Mesenchymal stem cell (in vitro differentiated cells and primary cell): ENCODE results near the gene NPY1R.

ENCODE experiments used
- DNase-seq: peaks from one replicate; pipeline ENCODE4 v3.0.0-alpha.2; 2013
- H2AFZ ChIP-seq: one replicate; pipeline ENCODE4 v1.6.1; 2013; ENCODE audit warnings: low read depth, mild to moderate bottlenecking, control low read depth, inconsistent platforms, low read length, moderate library complexity
- H2AK5ac ChIP-seq: 2 replicates; pipeline ENCODE4 v1.6.1; 2013; ENCODE audit warnings: low read length, moderate library complexity, mild to moderate bottlenecking, inconsistent platforms; ENCODE audit not compliant: severe bottlenecking
- H2BK120ac ChIP-seq: one replicate; pipeline ENCODE4 v1.6.1; 2013; ENCODE audit warnings: low read depth, mild to moderate bottlenecking, inconsistent platforms, low read length, moderate library complexity
- H2BK12ac ChIP-seq, 2 experiments: one replicate each; pipeline ENCODE4 v1.6.1; 2013; ENCODE audit warnings: inconsistent platforms in 2 of 2, low read length in 2 of 2, mild to moderate bottlenecking in 2 of 2, moderate library complexity in 2 of 2, control low read depth in 1 of 2
- H2BK15ac ChIP-seq: one replicate; pipeline ENCODE4 v1.6.1; 2013; ENCODE audit warnings: mild to moderate bottlenecking, low read depth, inconsistent platforms; ENCODE audit not compliant: poor library complexity, severe bottlenecking
- H2BK5ac ChIP-seq: 2 replicates; pipeline ENCODE4 v1.6.1; 2013; ENCODE audit warnings: low read depth, mild to moderate bottlenecking, low read length, control low read depth, inconsistent platforms; ENCODE audit not compliant: poor library complexity, severe bottlenecking
- H3K14ac ChIP-seq, 2 experiments: one replicate each; pipeline ENCODE4 v1.6.1; 2013; ENCODE audit warnings: inconsistent platforms in 2 of 2, low read length in 2 of 2, control low read depth in 1 of 2, mild to moderate bottlenecking in 1 of 2, moderate library complexity in 1 of 2
- H3K18ac ChIP-seq, 2 experiments: one replicate each; pipeline ENCODE4 v1.6.1; 2013; ENCODE audit warnings: inconsistent platforms in 2 of 2, low read length in 2 of 2, control low read depth in 1 of 2, low read depth in 1 of 2, mild to moderate bottlenecking in 1 of 2
- H3K23ac ChIP-seq, 2 experiments: one replicate each; pipeline ENCODE4 v1.6.1; 2013; ENCODE audit warnings: inconsistent platforms in 2 of 2, low read length in 2 of 2, mild to moderate bottlenecking in 2 of 2, moderate library complexity in 2 of 2, control low read depth in 1 of 2
- H3K27ac ChIP-seq: 2 replicates; pipeline ENCODE4 v1.5.1; 2013; ENCODE audit warnings: mild to moderate bottlenecking, moderate library complexity, low read length, control low read depth, inconsistent platforms; ENCODE audit not compliant: poor library complexity, severe bottlenecking
- H3K27me3 ChIP-seq, 2 experiments: 2 replicates each; pipeline versions ENCODE4 v1.6.1 to v1.7.0; 2013; ENCODE audit warnings: low read length in 2 of 2, mild to moderate bottlenecking in 2 of 2, moderate library complexity in 2 of 2, control low read depth in 1 of 2, inconsistent platforms in 1 of 2; ENCODE audit not compliant: control insufficient read depth in 1 of 2, insufficient read depth in 1 of 2
- H3K36me3 ChIP-seq, 2 experiments: 2 replicates each; pipeline versions ENCODE4 v1.6.1 to v1.7.0; 2013; ENCODE audit warnings: low read length in 2 of 2, control low read depth in 1 of 2, inconsistent platforms in 1 of 2, low read depth in 1 of 2, mild to moderate bottlenecking in 1 of 2; ENCODE audit not compliant: insufficient read depth in 2 of 2, control insufficient read depth in 1 of 2
- H3K4ac ChIP-seq, 2 experiments: one replicate each; pipeline ENCODE4 v1.6.1; 2013; ENCODE audit warnings: inconsistent platforms in 2 of 2, low read length in 2 of 2, mild to moderate bottlenecking in 2 of 2, moderate library complexity in 2 of 2, control low read depth in 1 of 2, low read depth in 1 of 2
- H3K4me1 ChIP-seq: 2 replicates; pipeline ENCODE4 v1.6.1; 2013; ENCODE audit warnings: low read depth, low read length, control low read depth; ENCODE audit not compliant: control insufficient read depth, insufficient read depth
- H3K4me2 ChIP-seq: 2 replicates; pipeline ENCODE4 v1.6.1; 2013; ENCODE audit warnings: low read length, mild to moderate bottlenecking, inconsistent platforms; ENCODE audit not compliant: poor library complexity, severe bottlenecking
- H3K4me3 ChIP-seq, 2 experiments: 2 replicates each; pipeline versions ENCODE4 v1.5.1 to v1.7.0; 2013; ENCODE audit warnings: low read length in 2 of 2, mild to moderate bottlenecking in 2 of 2, control low read depth in 1 of 2, low read depth in 1 of 2; ENCODE audit not compliant: insufficient read depth in 1 of 2
- H3K79me1 ChIP-seq: replicated peaks from 2 replicates; pipeline ENCODE4 v1.6.1; 2013; ENCODE audit warnings: mild to moderate bottlenecking, control low read depth, low read length, inconsistent platforms; ENCODE audit not compliant: poor library complexity, severe bottlenecking
- H3K9ac ChIP-seq: 2 replicates; pipeline ENCODE4 v1.7.0; 2013; ENCODE audit warnings: mild to moderate bottlenecking, low read length, moderate library complexity
- H3K9me3 ChIP-seq: 2 replicates; pipeline ENCODE4 v1.7.0; 2013; ENCODE audit warnings: mild to moderate bottlenecking, low read length; ENCODE audit not compliant: control insufficient read depth
- H4K8ac ChIP-seq: one replicate; pipeline ENCODE4 v1.6.1; 2013; ENCODE audit warnings: inconsistent platforms, mild to moderate bottlenecking, low read length, moderate library complexity
- H4K91ac ChIP-seq: one replicate; pipeline ENCODE4 v1.6.1; 2013; ENCODE audit warnings: mild to moderate bottlenecking, low read length, inconsistent platforms
- WGBS: methylation state at CpG from one replicate; pipeline ENCODE4 v1.1.7; 2013; ENCODE audit warnings: mixed read lengths; 5-methylcytosine and 5-hydroxymethylcytosine counted together

Gene NPY1R

GRCh38 chr4:163303069-163303468, 29.3 kb downstream of the NPY1R start:
- H3K9me3 ChIP-seq, result no peaks in the 10 kb centered on the region
- no peak overlapping the region for H3K4me2 ChIP-seq
- H3K4me3 ChIP-seq, result no peak overlapping the region
- H2BK15ac ChIP-seq, result no peak overlapping the region
- no peak overlapping the region for H3K23ac ChIP-seq
- no peak overlapping the region for H3K18ac ChIP-seq
- H3K79me1 ChIP-seq, result no peaks in the 10 kb centered on the region
- 93% methylated on average over 1 of the region's 2 CpGs for WGBS
- H2BK12ac ChIP-seq, result no peak overlapping the region
- H3K36me3 ChIP-seq, result no peaks in the 10 kb centered on the region
- H3K27ac ChIP-seq, result no peak overlapping the region
- H3K4ac ChIP-seq, result no peak overlapping the region
- no peaks in the 10 kb centered on the region for H3K4me1 ChIP-seq
- H3K14ac ChIP-seq, result no peak overlapping the region
- H2AFZ ChIP-seq, result no peak overlapping the region
- H3K27me3 ChIP-seq, result no peaks in the 10 kb centered on the region
- no peak overlapping the region for H4K91ac ChIP-seq
- no peak overlapping the region for H2BK5ac ChIP-seq
- no peak overlapping the region for H2AK5ac ChIP-seq
- no peak overlapping the region for H4K8ac ChIP-seq
- no peak for DNase-seq
- no peak overlapping the region for H2BK120ac ChIP-seq
- H3K9ac ChIP-seq, result no peak overlapping the region

DNA sequence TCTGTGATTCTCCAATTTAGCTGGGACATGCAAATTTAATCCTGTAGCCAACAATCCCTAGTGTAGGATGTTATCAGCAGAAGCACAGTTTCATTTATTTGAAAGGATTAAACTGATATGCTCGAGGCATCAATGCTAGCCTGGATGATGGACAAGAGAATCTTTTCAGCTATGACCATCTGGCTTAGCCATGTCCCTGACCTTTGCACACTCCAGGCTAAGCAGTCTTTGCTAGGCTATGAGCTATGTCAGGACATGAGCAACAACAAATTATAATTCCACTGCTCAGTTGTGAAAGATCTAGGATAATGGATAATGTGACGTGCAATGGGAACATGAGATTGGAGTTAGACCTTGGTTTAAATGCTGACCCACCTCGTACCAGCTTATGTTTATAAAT, 32.0 kb downstream of the NPY1R start:
- no peak overlapping the region for H3K9ac ChIP-seq

DNA sequence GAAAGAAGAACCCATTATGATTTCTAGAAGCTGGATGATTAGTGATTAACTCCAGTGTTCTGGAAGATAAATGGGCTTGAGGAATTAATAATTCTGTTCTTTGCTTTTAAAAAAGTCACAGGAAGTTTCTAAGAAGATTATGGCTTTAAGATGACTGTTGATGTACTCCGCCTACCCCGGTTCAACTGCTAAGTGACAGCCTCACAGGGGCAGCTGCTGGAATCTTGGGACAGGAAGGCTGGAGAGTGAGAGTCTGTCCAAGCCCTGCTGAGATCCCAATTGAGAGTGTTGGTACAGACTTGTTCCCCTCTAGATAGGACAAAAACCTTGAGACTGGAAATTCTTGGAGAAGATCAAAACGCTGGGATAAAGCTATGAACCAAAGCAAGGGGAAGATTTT, 37.3 kb downstream of the NPY1R start:
- WGBS, result 95% methylated on average over 3 of the region's 3 CpGs

More for the DNA sequence above, 32.0 kb downstream of the NPY1R start:
- Histone ChIP-seq H2AFZ (no peak overlapping the region), H3K14ac (no peak overlapping the region), H4K91ac (no peak overlapping the region), H3K27me3 (no peaks in the 10 kb centered on the region), H2AK5ac (no peak overlapping the region), H3K27ac (no peak overlapping the region), H3K4me2 (no peak overlapping the region), H3K9me3 (no peaks in the 10 kb centered on the region), H3K23ac (no peak overlapping the region), H2BK15ac (no peak overlapping the region), H3K79me1 (no peaks in the 10 kb centered on the region), H4K8ac (no peak overlapping the region), H3K4me3 (no peak overlapping the region), H3K18ac (no peak overlapping the region), H2BK120ac (no peak overlapping the region), H2BK5ac (no peak overlapping the region), H3K4me1 (no peaks in the 10 kb centered on the region), H3K4ac (no peak overlapping the region), H3K36me3 (no peaks in the 10 kb centered on the region), H2BK12ac (no peak overlapping the region)
- DNase-seq, result no peak
- WGBS, result 88% methylated on average over 3 of the region's 3 CpGs

DNA sequence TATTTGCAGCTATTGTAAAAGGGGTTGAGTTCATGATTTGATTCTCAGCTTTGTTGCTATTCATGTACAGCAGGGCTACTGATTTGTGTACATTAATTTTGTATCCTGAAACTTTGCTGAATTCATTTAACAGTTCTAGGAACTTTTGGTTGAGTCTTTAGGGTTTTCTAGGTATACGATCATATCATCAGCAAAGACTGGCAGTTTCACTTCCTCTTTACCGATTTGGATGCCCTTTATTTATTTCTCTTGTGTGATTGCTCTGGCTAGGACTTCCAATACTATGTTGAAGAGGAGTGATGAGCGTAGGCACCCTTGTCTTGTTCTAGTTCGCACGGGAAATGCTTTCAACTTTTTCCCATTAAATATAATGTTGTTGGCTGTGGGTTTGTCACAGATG, 48.1 kb downstream of the NPY1R start:
- H3K27me3 ChIP-seq, result no peaks in the 10 kb centered on the region
- H3K4me3 ChIP-seq, result no peak overlapping the region
- no peak overlapping the region for H2BK12ac ChIP-seq
- H3K4me2 ChIP-seq, result no peak overlapping the region
- no peak overlapping the region for H2BK5ac ChIP-seq
- H3K79me1 ChIP-seq, result no peaks in the 10 kb centered on the region
- H3K36me3 ChIP-seq, result no peaks in the 10 kb centered on the region
- H3K9me3 ChIP-seq, result peaks cover 3% of the 10 kb centered on the region
- H3K9ac ChIP-seq, result no peak overlapping the region
- WGBS, result 96% methylated on average over 5 of the region's 5 CpGs
- H3K4me1 ChIP-seq, result no peaks in the 10 kb centered on the region
- no peak for DNase-seq
- H3K18ac ChIP-seq, result no peak overlapping the region
- H2AFZ ChIP-seq, result no peak overlapping the region
- H3K23ac ChIP-seq, result no peak overlapping the region
- no peak overlapping the region for H2BK120ac ChIP-seq
- H3K14ac ChIP-seq, result no peak overlapping the region
- no peak overlapping the region for H4K91ac ChIP-seq
- no peak overlapping the region for H4K8ac ChIP-seq
- no peak overlapping the region for H2AK5ac ChIP-seq
- no peak overlapping the region for H3K27ac ChIP-seq
- H2BK15ac ChIP-seq, result no peak overlapping the region
- H3K4ac ChIP-seq, result no peak overlapping the region

More for the DNA sequence above, 37.3 kb downstream of the NPY1R start:
- H2AFZ ChIP-seq, result no peak overlapping the region
- no peak overlapping the region for H2AK5ac ChIP-seq
- H2BK15ac ChIP-seq, result no peak overlapping the region
- no peak overlapping the region for H3K9ac ChIP-seq
- no peak overlapping the region for H2BK5ac ChIP-seq
- no peak for DNase-seq
- no peaks in the 10 kb centered on the region for H3K36me3 ChIP-seq
- no peak overlapping the region for H3K4me2 ChIP-seq
- H3K79me1 ChIP-seq, result no peaks in the 10 kb centered on the region
- H3K4me1 ChIP-seq, result no peaks in the 10 kb centered on the region
- no peak overlapping the region for H3K4me3 ChIP-seq
- no peaks in the 10 kb centered on the region for H3K27me3 ChIP-seq
- no peak overlapping the region for H3K27ac ChIP-seq
- no peaks in the 10 kb centered on the region for H3K9me3 ChIP-seq
- no peak overlapping the region for H3K14ac ChIP-seq
- H3K4ac ChIP-seq, result no peak overlapping the region
- H3K18ac ChIP-seq, result no peak overlapping the region
- no peak overlapping the region for H4K91ac ChIP-seq
- H4K8ac ChIP-seq, result no peak overlapping the region
- H2BK120ac ChIP-seq, result no peak overlapping the region
- H2BK12ac ChIP-seq, result no peak overlapping the region
- H3K23ac ChIP-seq, result no peak overlapping the region
